ENCODE measurements around the gene SPTBN4.

DNA sequence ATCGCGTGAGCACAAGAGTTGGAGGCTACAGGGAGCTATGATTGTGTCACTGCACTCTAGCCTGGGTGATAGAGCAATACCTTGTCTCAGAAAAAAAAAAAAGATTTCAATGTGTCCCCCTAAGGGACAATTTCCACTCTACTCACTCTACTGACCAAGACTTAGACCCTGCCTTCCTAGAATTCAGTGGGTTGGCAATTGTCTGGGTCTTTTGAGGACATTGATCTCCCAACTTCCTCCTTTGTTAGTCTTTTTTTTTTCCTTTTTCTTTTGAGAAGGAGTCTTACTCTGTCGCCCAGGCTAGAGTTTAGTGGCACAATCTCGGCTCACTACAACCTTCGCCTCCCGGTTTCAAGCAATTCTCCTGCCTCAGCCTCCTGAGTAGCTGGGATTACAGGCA, 2.2 kb downstream of the SPTBN4 start:
- TF ChIP-seq CTCF (IDR thresholded peaks at IDR 0.05) (no peak), ZFX (IDR thresholded peaks at IDR 0.05; ENCODE audit: borderline replicate concordance) (no peak)
